ENCODE data around the gene PAX3.
"Not testable (repeated sequence)": the region's sequence is repeated elsewhere in the genome, so short reads cannot be mapped to it uniquely, and the experiment has no call there.

PAX3 gene

DNA sequence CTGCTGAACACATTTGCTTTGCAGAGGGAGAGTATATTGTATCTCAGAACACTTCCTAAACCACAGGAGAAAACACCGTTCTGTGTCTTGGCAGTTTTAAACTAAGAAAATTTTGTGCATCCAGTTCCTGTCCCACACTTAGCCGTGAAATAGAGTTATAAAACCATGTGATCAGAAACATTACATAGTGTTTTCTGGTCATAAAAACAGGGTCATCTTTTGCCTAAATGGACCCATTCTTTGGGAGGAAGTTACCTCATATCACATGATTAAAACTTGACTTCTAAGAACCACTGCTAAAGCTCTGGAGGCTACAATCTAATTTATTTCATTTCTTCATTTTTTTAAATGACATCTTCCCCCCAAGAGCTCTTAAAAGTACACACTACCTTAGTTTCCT, 138.7 kb downstream of the PAX3 start:
- no peaks in the 10 kb centered on the region; the same call in 1 of the 2 replicates for H3K9me3 ChIP-seq (ENCODE audit: low read depth, low read length)
- no peak overlapping the region for H3K27ac ChIP-seq
- DNase-seq (ENCODE audit: low read depth, low spot score): no peak
- H3K36me3 ChIP-seq (ENCODE audit: insufficient read depth, low read length): no peaks in the 10 kb centered on the region
- H3K4me3 ChIP-seq: no peak overlapping the region
- H3K9ac ChIP-seq (ENCODE audit: insufficient read length): no peak overlapping the region
- TF ChIP-seq POLR2AphosphoS5 (IDR thresholded peaks at IDR 0.05; ENCODE audit: borderline replicate concordance, low read depth, low read length) (no peak), FOXP2 (optimal IDR thresholded peaks at IDR 0.05; ENCODE audit: control extremely low read depth, extremely low read length, insufficient read depth) (no peak), EZH2 (IDR thresholded peaks at IDR 0.05) (no peak)

DNA sequence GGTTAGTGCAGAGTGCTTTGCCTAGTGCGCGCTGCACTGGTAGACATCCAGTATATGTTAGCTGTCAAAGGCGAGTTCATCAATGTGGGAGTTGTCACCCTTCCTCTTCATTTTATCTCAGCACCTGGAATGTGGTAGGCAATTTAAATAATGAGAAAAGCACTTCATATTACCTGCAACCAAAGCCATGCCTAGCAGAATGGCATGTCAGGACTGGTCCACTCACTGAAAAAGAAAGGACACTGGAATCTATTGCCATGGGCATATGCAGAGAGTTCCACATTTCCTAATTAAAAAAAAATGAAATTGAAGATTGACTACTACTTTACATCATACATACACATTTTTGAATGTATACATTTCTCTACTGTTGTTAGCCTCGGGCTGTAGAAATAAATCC, 139.6 kb downstream of the PAX3 start:
- no peak overlapping the region for H3K4me3 ChIP-seq
- H3K27ac ChIP-seq: no peak overlapping the region
- no peak overlapping the region for H3K9ac ChIP-seq (ENCODE audit: insufficient read length)
- DNase-seq (ENCODE audit: low read depth, low spot score): no peak
- no peaks in the 10 kb centered on the region; the same call in 1 of the 2 replicates for H3K9me3 ChIP-seq (ENCODE audit: low read depth, low read length)
- TF ChIP-seq EZH2 (IDR thresholded peaks at IDR 0.05): no peak
- TF ChIP-seq POLR2AphosphoS5 (IDR thresholded peaks at IDR 0.05; ENCODE audit: borderline replicate concordance, low read depth, low read length): no peak
- TF ChIP-seq FOXP2 (optimal IDR thresholded peaks at IDR 0.05; ENCODE audit: control extremely low read depth, extremely low read length, insufficient read depth): no peak
- no peaks in the 10 kb centered on the region for H3K36me3 ChIP-seq (ENCODE audit: insufficient read depth, low read length)

DNA sequence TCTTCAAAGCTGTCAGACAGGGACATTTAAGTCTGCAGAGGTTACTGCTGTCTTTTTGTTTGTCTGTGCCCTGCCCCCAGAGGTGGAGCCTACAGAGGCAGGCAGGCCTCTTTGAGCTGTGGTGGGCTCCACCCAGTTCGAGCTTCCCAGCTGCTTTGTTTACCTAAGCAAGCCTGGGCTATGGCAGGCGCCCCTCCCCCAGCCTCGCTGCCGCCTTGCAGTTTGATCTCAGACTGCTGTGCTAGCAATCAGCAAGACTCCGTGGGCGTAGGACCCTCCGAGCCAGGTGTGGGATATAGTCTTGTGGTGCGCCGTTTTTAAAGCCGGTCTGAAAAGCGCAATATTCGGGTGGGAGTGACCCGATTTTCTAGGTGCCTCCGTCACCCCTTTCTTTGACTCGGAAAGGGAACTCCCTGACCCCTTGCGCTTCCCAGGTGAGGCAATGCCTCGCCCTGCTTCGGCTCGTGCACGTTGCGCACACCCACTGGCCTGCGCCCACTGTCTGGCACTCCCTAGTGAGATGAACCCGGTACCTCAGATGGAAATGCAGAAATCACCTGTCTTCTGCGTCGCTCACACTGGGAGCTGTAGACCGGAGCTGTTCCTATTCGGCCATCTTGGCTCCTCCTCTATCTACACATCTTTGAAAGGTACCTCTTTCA, 143.7 kb downstream of the PAX3 start:
- not testable (repeated sequence) for H3K27ac ChIP-seq; H3K36me3 ChIP-seq (ENCODE audit: insufficient read depth, low read length); DNase-seq (ENCODE audit: low read depth, low spot score); H3K9me3 ChIP-seq (ENCODE audit: low read depth, low read length); H3K9ac ChIP-seq (ENCODE audit: insufficient read length); H3K4me3 ChIP-seq
